A549 (cell line): ENCODE results near the gene OR4N2. TPM values are rescaled to one million over a fixed set of nuclear protein-coding genes. Genes with fewer than 3 reads are reported as not detected.
"Not testable (repeated sequence)": the region's sequence is repeated elsewhere in the genome, so short reads cannot be mapped to it uniquely, and the experiment has no call there.

Experiments used
- ATAC-seq, 2 experiments: fragments of 200-7000 bp in 1 of 2; fragments of >200 bp in 1 of 2; cut with Nextera tagmentation in 1 of 2; cut with Tn5 transposase in 1 of 2; 3 replicates each; pipeline versions ENCODE4 v1.8.0 to v1.9.1; 2018 to 2020; ENCODE audit warnings: mild to moderate bottlenecking in 1 of 2, moderate library complexity in 1 of 2
- CTCF ChIA-PET: fragments of 300-600 bp; sonication (Branson Sonifier 250); formaldehyde crosslinking; extraction: SDS; loops from one replicate; lab custom pipeline; 2021; ENCODE audit warnings: antibody characterized with exemption, inconsistent platforms; lab: Yijun Ruan, JAX
- POLR2A ChIA-PET: fragments of 350-600 bp; formaldehyde crosslinking; extraction: SDS; loops from one replicate; lab custom pipeline; 2021; ENCODE audit warnings: antibody characterized with exemption, inconsistent platforms; lab: Yijun Ruan, JAX
- DNase-seq, 2 experiments: peaks; one replicate each; pipeline versions ENCODE4 v3.0.0 to v3.0.0-alpha.2; 2011 to 2016; ENCODE audit warnings: low read depth in 1 of 2, low spot score in 1 of 2
- FAIRE-seq: peaks from 2 replicates; lab custom pipeline; 2011; peaks lifted over from hg19 to GRCh38; lab: Jason Lieb, UNC
- H3K27ac ChIP-seq, 2 experiments: fragments of >200 bp; sonication (Bioruptor Twin); formaldehyde crosslinking; 3 replicates each; pipeline ENCODE4 v1.5.1; 2016 to 2017
- H3K4me1 ChIP-seq: fragments of >200 bp; sonication (Bioruptor Twin); formaldehyde crosslinking; 3 replicates; pipeline ENCODE4 v1.6.1; 2016
- H3K4me2 ChIP-seq: fragments of >200 bp; sonication (Bioruptor Twin); formaldehyde crosslinking; 3 replicates; pipeline ENCODE4 v1.6.1; 2016
- H3K4me3 ChIP-seq: fragments of >200 bp; sonication (Bioruptor Twin); formaldehyde crosslinking; 3 replicates; pipeline ENCODE4 v1.5.1; 2016
- H3K9me3 ChIP-seq: fragments of >200 bp; sonication (Bioruptor Twin); formaldehyde crosslinking; 3 replicates; pipeline ENCODE4 v1.6.1; 2016
- CBX8 ChIP-seq: fragments of 200-600 bp; sonication (generic); IDR thresholded peaks from 2 replicates; pipeline ENCODE4 v1.6.1; 2016
- EHF ChIP-seq: fragments of 250-450 bp; sonication (Bioruptor Pico); IDR thresholded peaks from 2 replicates; pipeline ENCODE4 v1.5.0; 2020; ENCODE audit warnings: mild to moderate bottlenecking
- EHMT2 ChIP-seq: fragments of 200-600 bp; sonication (generic); IDR thresholded peaks from 2 replicates; pipeline ENCODE4 v1.6.1; 2016; ENCODE audit warnings: antibody characterized with exemption, low read depth, mild to moderate bottlenecking, moderate library complexity
- ELK1 ChIP-seq: fragments of 150-350 bp; IDR thresholded peaks from 2 replicates; pipeline ENCODE4 v1.6.1; 2014; ENCODE audit warnings: low read depth, mild to moderate bottlenecking, low read length
- FOSL2 ChIP-seq, 2 experiments: fragments of 450-650 bp in 1 of 2; fragments of >200 bp in 1 of 2; sonication (Bioruptor Twin) in 1 of 2; formaldehyde crosslinking; IDR thresholded peaks; 2 replicates each; pipeline versions ENCODE4 v1.5.0 to v1.6.1; 2016 to 2020; ENCODE audit warnings: mild to moderate bottlenecking in 1 of 2, moderate library complexity in 1 of 2
- GATA3 ChIP-seq: IDR thresholded peaks from 2 replicates; pipeline ENCODE4 v1.6.1; 2012; ENCODE audit warnings: borderline replicate concordance
- HEYL ChIP-seq: fragments of 250-450 bp; sonication (Bioruptor Pico); IDR thresholded peaks from 2 replicates; pipeline ENCODE4 v1.8.0; 2021; ENCODE audit warnings: mild to moderate bottlenecking, moderate library complexity
- HMGXB4 ChIP-seq: fragments of 250-450 bp; sonication (Bioruptor Pico); IDR thresholded peaks from 2 replicates; pipeline ENCODE4 v1.5.0; 2021; ENCODE audit warnings: mild to moderate bottlenecking, moderate library complexity, borderline replicate concordance
- JUNB ChIP-seq: fragments of >200 bp; sonication (Bioruptor Twin); formaldehyde crosslinking; IDR thresholded peaks from 2 replicates; pipeline ENCODE4 v1.6.1; 2016
- KDM5A ChIP-seq: fragments of 200-600 bp; sonication (generic); IDR thresholded peaks from 2 replicates; pipeline ENCODE4 v1.6.1; 2016; ENCODE audit warnings: antibody characterized with exemption, mild to moderate bottlenecking
- MAX ChIP-seq: IDR thresholded peaks from 2 replicates; pipeline ENCODE4 v1.6.1; 2012
- MAZ ChIP-seq: fragments of 150-350 bp; IDR thresholded peaks from 2 replicates; pipeline ENCODE4 v1.6.1; 2014; ENCODE audit warnings: antibody characterized with exemption, low read depth, low read length, borderline replicate concordance
- NPAS2 ChIP-seq: fragments of 250-450 bp; sonication (Bioruptor Pico); IDR thresholded peaks from 2 replicates; pipeline ENCODE4 v1.8.0; 2022; ENCODE audit warnings: mild to moderate bottlenecking, moderate library complexity, borderline replicate concordance
- PHF8 ChIP-seq: fragments of 200-600 bp; sonication (generic); IDR thresholded peaks from 2 replicates; pipeline ENCODE4 v1.6.1; 2016; ENCODE audit warnings: low read depth, mild to moderate bottlenecking, antibody characterized with exemption, moderate library complexity, borderline replicate concordance
- REST ChIP-seq: fragments of 200-600 bp; sonication (generic); IDR thresholded peaks from 2 replicates; pipeline ENCODE4 v1.6.1; 2016; ENCODE audit warnings: antibody characterized with exemption, mild to moderate bottlenecking, moderate library complexity
- WGBS: methylation state at CpG from one replicate; pipeline ENCODE4 v1.1.6; 2017; ENCODE audit errors: missing lambda C conversion rate; 5-methylcytosine and 5-hydroxymethylcytosine counted together
- polyA plus RNA-seq, 4 experiments: library from polyadenylated mRNA; depleted of rRNA in 3 of 4; stranded (reverse); fragments of >200 nt; fragmentation: RNase III in 1 of 4; extraction: RNeasy Plus Mini Kit Qiagen cat#74134 plus additional on column Dnase treatment in 1 of 4; gene quantifications; 2 replicates in 3 of 4; 3 replicates in 1 of 4; pipeline ENCODE4 v1.2.3, GENCODE V29; 2011 to 2017

OR4N2 gene
- polyA plus RNA-seq, 2 of the 4 experiments (the other 2 are of a cell fraction): not detected

- H3K4me2 ChIP-seq, ATAC-seq, H3K9me3 ChIP-seq, DNase-seq, H3K4me3 ChIP-seq, H3K27ac ChIP-seq, POLR2A ChIA-PET, CTCF ChIA-PET, H3K4me1 ChIP-seq: not testable (repeated sequence)
- FAIRE-seq: peak; percentile 73
- 4% methylated on average over 4 of the region's 4 CpGs for WGBS
These were observed 9.8 kb downstream of the OR4N2 start for GRCh38 chr14:19813171-19813920.

GRCh38 chr14:19819879-19820278 lies 16.3 kb downstream of the OR4N2 start:
- FAIRE-seq, H3K4me2 ChIP-seq, H3K9me3 ChIP-seq, H3K4me3 ChIP-seq, CTCF ChIA-PET, ATAC-seq, DNase-seq, H3K27ac ChIP-seq, H3K4me1 ChIP-seq, POLR2A ChIA-PET: not testable (repeated sequence)
- 2% methylated on average over 1 of the region's 1 CpG for WGBS

- FAIRE-seq, H3K4me2 ChIP-seq, POLR2A ChIA-PET, H3K9me3 ChIP-seq, CTCF ChIA-PET, H3K4me3 ChIP-seq, H3K4me1 ChIP-seq, ATAC-seq, DNase-seq, H3K27ac ChIP-seq: not testable (repeated sequence)
- WGBS: 10% methylated on average over 6 of the region's 6 CpGs
These were observed 17.4 kb downstream of the OR4N2 start for GRCh38 chr14:19821016-19821415.

- WGBS: 0% methylated on average over 1 of the region's 1 CpG
- no peaks in the 10 kb centered on the region for H3K9me3 ChIP-seq
- no peak overlapping the region for H3K27ac ChIP-seq
- DNase-seq (no peak), ATAC-seq (no peak), FAIRE-seq (no peak)
- TF ChIP-seq FOSL2 (IDR thresholded peaks at IDR 0.05) (no peak), FOSL2 (CRISPR knock-in tag; IDR thresholded peaks at IDR 0.05) (no peak), GATA3 (no peak), JUNB (no peak), HMGXB4 (CRISPR knock-in tag) (no peak), KDM5A (no peak), REST (no peak), PHF8 (no peak)
- no peak overlapping the region for H3K4me2 ChIP-seq
- ChIA-PET CTCF (no interaction called here), POLR2A (no interaction called here)
- H3K4me1 ChIP-seq: no peaks in the 10 kb centered on the region
- H3K4me3 ChIP-seq: no peak overlapping the region
These were observed 19.6 kb downstream of the OR4N2 start for GRCh38 chr14:19823178-19823577.

GRCh38 chr14:19823765-19824164 lies 20.2 kb downstream of the OR4N2 start:
- no peak overlapping the region for H3K27ac ChIP-seq
- H3K9me3 ChIP-seq: no peaks in the 10 kb centered on the region
- ChIA-PET POLR2A (no interaction called here), CTCF (interaction anchor here (1.1 kb wide), 1 partner anchor 46 kb away, joined by 3 read pairs; no protein-coding TSS in a partner anchor)
- DNase-seq (no peak), FAIRE-seq (no peak), ATAC-seq (no peak)
- WGBS: 0% methylated on average over 1 of the region's 1 CpG
- TF ChIP-seq MAX (no peak), CBX8 (no peak), NPAS2 (CRISPR knock-in tag) (no peak), ELK1 (no peak), MAZ (no peak), EHF (CRISPR knock-in tag) (no peak), HEYL (CRISPR knock-in tag) (no peak), EHMT2 (no peak)
- no peak overlapping the region for H3K4me3 ChIP-seq
- H3K4me1 ChIP-seq: no peaks in the 10 kb centered on the region
- H3K4me2 ChIP-seq: no peak overlapping the region
